Adrenal gland (tissue), 5 donors: ENCODE data around the gene SGMS1.

Experiments used
- POLR2A ChIP-seq, 2 donors: fragments of 450-650 bp; IDR thresholded peaks; one replicate each; pipeline ENCODE4 v1.6.1; 2017; ENCODE audit warnings: antibody characterized with exemption in 2 of 2, mild to moderate bottlenecking in 2 of 2, moderate library complexity in 1 of 2
- TF ChIP-seq, protein P1 (sequence below), 6 experiments: fragments of 450-650 bp in 4 of 6; fragments of 200-600 bp in 2 of 6; sonication (generic) in 1 of 6; IDR thresholded peaks; 1 replicate in 5 of 6; 2 replicates in 1 of 6; pipeline versions ENCODE4 v1.5.1 to v1.8.0; 2016 to 2021; ENCODE audit warnings: antibody characterized with exemption in 6 of 6, mild to moderate bottlenecking in 2 of 6, moderate library complexity in 1 of 6
- donor health status: DM: no; HTN: no; CAD: no.

GRCh38 chr10:50504389-50504788 is 119.4 kb downstream of the SGMS1 start:
- TF ChIP-seq, protein P1, sequence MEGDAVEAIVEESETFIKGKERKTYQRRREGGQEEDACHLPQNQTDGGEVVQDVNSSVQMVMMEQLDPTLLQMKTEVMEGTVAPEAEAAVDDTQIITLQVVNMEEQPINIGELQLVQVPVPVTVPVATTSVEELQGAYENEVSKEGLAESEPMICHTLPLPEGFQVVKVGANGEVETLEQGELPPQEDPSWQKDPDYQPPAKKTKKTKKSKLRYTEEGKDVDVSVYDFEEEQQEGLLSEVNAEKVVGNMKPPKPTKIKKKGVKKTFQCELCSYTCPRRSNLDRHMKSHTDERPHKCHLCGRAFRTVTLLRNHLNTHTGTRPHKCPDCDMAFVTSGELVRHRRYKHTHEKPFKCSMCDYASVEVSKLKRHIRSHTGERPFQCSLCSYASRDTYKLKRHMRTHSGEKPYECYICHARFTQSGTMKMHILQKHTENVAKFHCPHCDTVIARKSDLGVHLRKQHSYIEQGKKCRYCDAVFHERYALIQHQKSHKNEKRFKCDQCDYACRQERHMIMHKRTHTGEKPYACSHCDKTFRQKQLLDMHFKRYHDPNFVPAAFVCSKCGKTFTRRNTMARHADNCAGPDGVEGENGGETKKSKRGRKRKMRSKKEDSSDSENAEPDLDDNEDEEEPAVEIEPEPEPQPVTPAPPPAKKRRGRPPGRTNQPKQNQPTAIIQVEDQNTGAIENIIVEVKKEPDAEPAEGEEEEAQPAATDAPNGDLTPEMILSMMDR (IDR thresholded peaks at IDR 0.05): no peak
- no peak for TF ChIP-seq POLR2A (IDR thresholded peaks at IDR 0.05)
